ENCODE results near the gene ESAM. TPM values are rescaled to one million over a fixed set of nuclear protein-coding genes. Genes with fewer than 3 reads are reported as not detected.
A peak's percentile ranks its signal among the peaks of the same experiment; 100 is the strongest.

The ESAM gene
- total and polyA plus RNA-seq, 2 of the 8 experiments (the other 6 are each of a cell fraction or from before 2014, with no cell fraction given): 0.09 TPM; not detected in 1

DNA sequence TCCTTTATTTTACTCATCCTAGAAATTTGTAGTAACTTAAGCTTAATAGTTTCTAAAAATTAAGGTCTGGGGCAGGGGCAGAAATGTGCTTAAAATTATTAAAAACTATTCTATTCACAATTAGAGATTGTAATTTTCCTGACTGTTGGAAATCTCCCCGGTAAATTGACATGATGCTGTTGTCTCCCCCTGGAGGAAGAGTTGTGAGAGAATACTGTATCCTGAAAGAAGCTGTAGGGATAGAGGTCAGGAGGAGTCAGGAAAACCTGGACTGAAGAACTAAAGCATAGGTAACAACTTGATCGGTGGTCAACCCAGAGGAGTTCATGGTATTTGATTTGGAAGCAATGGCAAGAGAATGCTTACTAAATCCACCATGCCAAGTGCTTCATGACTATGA, 16.2 kb upstream of the ESAM start:
- no peak overlapping the region for H2BK15ac ChIP-seq (ENCODE audit: low read length)
- no peaks in the 10 kb centered on the region for H3K4me1 ChIP-seq (replicated peaks in 1 of 4; ENCODE audit: control insufficient read depth in 3 of 4, insufficient read depth in 4 of 4, low read length in 3 of 4)
- ChIA-PET POLR2A (ENCODE audit: partially characterized antibody) (interaction anchor here (1.5 to 2.2 kb wide), 3 partner anchors 13 to 20 kb away, joined by 3 to 7 read pairs (median 4); no protein-coding TSS in a partner anchor), CTCF (ENCODE audit: partially characterized antibody) (interaction anchor here (0.6 to 5.1 kb wide), 30 partner anchors 9 to 153 kb away, joined by 3 to 53 read pairs (median 4); partner anchors contain the start of genes ESAM, MSANTD2, NRGN and ROBO3)
- 88% methylated on average over 2 of the region's 2 CpGs; no CpG with 5 or more reads in 1 of the 2 experiments for WGBS, 2 experiments (ENCODE audit: extremely low coverage in 1 of 2, insufficient coverage in 1 of 2, insufficient read length in 1 of 2, insufficient replicate concordance in 2 of 2, low coverage in 1 of 2, low lambda C conversion rate in 2 of 2, missing lambda C conversion rate in 1 of 2)
- H3K23me2 ChIP-seq (ENCODE audit: low read depth, low read length): no peaks in the 10 kb centered on the region
- TF ChIP-seq, protein P1, sequence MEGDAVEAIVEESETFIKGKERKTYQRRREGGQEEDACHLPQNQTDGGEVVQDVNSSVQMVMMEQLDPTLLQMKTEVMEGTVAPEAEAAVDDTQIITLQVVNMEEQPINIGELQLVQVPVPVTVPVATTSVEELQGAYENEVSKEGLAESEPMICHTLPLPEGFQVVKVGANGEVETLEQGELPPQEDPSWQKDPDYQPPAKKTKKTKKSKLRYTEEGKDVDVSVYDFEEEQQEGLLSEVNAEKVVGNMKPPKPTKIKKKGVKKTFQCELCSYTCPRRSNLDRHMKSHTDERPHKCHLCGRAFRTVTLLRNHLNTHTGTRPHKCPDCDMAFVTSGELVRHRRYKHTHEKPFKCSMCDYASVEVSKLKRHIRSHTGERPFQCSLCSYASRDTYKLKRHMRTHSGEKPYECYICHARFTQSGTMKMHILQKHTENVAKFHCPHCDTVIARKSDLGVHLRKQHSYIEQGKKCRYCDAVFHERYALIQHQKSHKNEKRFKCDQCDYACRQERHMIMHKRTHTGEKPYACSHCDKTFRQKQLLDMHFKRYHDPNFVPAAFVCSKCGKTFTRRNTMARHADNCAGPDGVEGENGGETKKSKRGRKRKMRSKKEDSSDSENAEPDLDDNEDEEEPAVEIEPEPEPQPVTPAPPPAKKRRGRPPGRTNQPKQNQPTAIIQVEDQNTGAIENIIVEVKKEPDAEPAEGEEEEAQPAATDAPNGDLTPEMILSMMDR (IDR thresholded peaks at IDR 0.05; ENCODE audit: control extremely low read depth in 1 of 3, insufficient read depth in 1 of 3, low read depth in 1 of 3, low read length in 3 of 3): peak in 2 of 3 experiments; percentile 44 to 63; a peak in 3 of 4 replicates
- no peak for TF ChIP-seq GABPA (IDR thresholded peaks at IDR 0.05; ENCODE audit: borderline replicate concordance, insufficient read depth, low read length)
- no peak for TF ChIP-seq FOSL1 (IDR thresholded peaks at IDR 0.05; ENCODE audit: insufficient read depth, low read depth, low read length)
- no peak for TF ChIP-seq SP1 (IDR thresholded peaks at IDR 0.05; ENCODE audit: low read depth, low read length)
- TF ChIP-seq RAD21 (IDR thresholded peaks at IDR 0.05 in 1 of 2, conservative IDR thresholded peaks at IDR 0.05 in 1 of 2; ENCODE audit: low read depth in 2 of 2, low read length in 2 of 2): peak; percentile 29 to 33; a peak in 3 of 4 replicates
- H3K14ac ChIP-seq (ENCODE audit: insufficient read length): no peak overlapping the region
- no peak overlapping the region for H4K5ac ChIP-seq (ENCODE audit: insufficient read length, low read depth, low read length)
- no peak overlapping the region for H2BK12ac ChIP-seq (ENCODE audit: low read depth, low read length)
- FAIRE-seq: peak; percentile 32
- H4K8ac ChIP-seq (ENCODE audit: extremely low read depth, insufficient read depth, low read length): no peak overlapping the region
- H3K79me2 ChIP-seq (ENCODE audit: control insufficient read depth in 1 of 2, insufficient read depth in 2 of 2, low read length in 2 of 2): peaks cover 0 to 43% of the 10 kb centered on the region in 2 experiments; a peak in 2 of 4 replicates
- no peak overlapping the region for H3K18ac ChIP-seq (ENCODE audit: extremely low read depth, low read length)
- no peak overlapping the region for H3K56ac ChIP-seq (replicated peaks; ENCODE audit: insufficient read length, low read depth, low read length)
- H3K4ac ChIP-seq (replicated peaks; ENCODE audit: insufficient read length, low read depth, low read length): no peak overlapping the region
- no peaks in the 10 kb centered on the region for H3K27me3 ChIP-seq (replicated peaks in 1 of 4; ENCODE audit: control insufficient read depth in 3 of 4, extremely low read depth in 1 of 4, insufficient read depth in 3 of 4, low read length in 3 of 4)
- H4K20me1 ChIP-seq (replicated peaks in 1 of 2; ENCODE audit: control insufficient read depth in 1 of 2, insufficient read depth in 2 of 2, low read length in 2 of 2): peaks cover 0 to 3% of the 10 kb centered on the region in 2 experiments
- no peak for DNase-seq (ENCODE audit: low read depth in 1 of 2, low spot score in 2 of 2)
- no peak overlapping the region for H2BK5ac ChIP-seq (ENCODE audit: low read depth, low read length)
- no peaks in the 10 kb centered on the region for H3K9me3 ChIP-seq (ENCODE audit: insufficient read depth in 2 of 2, low read depth in 1 of 2, low read length in 1 of 2)
- H3K36me3 ChIP-seq (ENCODE audit: control insufficient read depth in 2 of 4, insufficient read depth in 4 of 4, low read length in 3 of 4): peaks cover 0 to 4% (median 2%) of the 10 kb centered on the region in 4 experiments; a peak in 1 of 8 replicates
- H3K23ac ChIP-seq (ENCODE audit: insufficient read length): no peak overlapping the region
- H4K91ac ChIP-seq (replicated peaks; ENCODE audit: insufficient read length, low read length): no peak overlapping the region
- no peak overlapping the region for H2BK120ac ChIP-seq (replicated peaks; ENCODE audit: low read depth, low read length)
- no peak overlapping the region for H3K9ac ChIP-seq (replicated peaks in 1 of 4; ENCODE audit: extremely low read depth in 1 of 4, low read depth in 3 of 4, low read length in 3 of 4)
- no peak overlapping the region for H3K27ac ChIP-seq (ENCODE audit: low read depth, low read length)
- H2AFZ ChIP-seq (ENCODE audit: low read length): no peak overlapping the region
- peaks cover 3% of the 10 kb centered on the region; the same call in 1 of the 2 replicates for H3K79me1 ChIP-seq (ENCODE audit: low read depth, low read length)
- H3K4me2 ChIP-seq (ENCODE audit: insufficient read depth in 1 of 2, low read depth in 2 of 2, low read length in 2 of 2): no peak overlapping the region
- no peak overlapping the region for H2BK20ac ChIP-seq (ENCODE audit: low read length)
- H2AK5ac ChIP-seq (ENCODE audit: low read depth, low read length): no peak overlapping the region
- H3K4me3 ChIP-seq (ENCODE audit: extremely low read depth in 1 of 4, insufficient read depth in 2 of 4, low read depth in 3 of 4, low read length in 4 of 4): no peak overlapping the region
